HCT116 (cell line): ENCODE measurements around the gene C2orf80.
"Not testable (repeated sequence)": the region's sequence is repeated elsewhere in the genome, so short reads cannot be mapped to it uniquely, and the experiment has no call there.

Experiments
- CEBPB ChIP-seq: IDR thresholded peaks from 2 replicates; pipeline ENCODE4 v1.6.1; 2012; ENCODE audit warnings: low read depth
- CTCF ChIP-seq, 3 experiments: fragments of 200-600 bp in 1 of 3; sonication (generic) in 1 of 3; IDR thresholded peaks in 2 of 3; conservative IDR thresholded peaks in 1 of 3; 2 replicates each; pipeline ENCODE4 v1.5.1; 2012 to 2017; ENCODE audit warnings: low read depth in 2 of 3, low read length in 2 of 3, antibody characterized with exemption in 1 of 3, borderline replicate concordance in 1 of 3, control low read depth in 1 of 3, mild to moderate bottlenecking in 1 of 3, mixed read lengths in 1 of 3, mixed run types in 1 of 3, moderate library complexity in 1 of 3; ENCODE audit not compliant: insufficient read depth in 1 of 3
- EZH2 ChIP-seq: fragments of 200-600 bp; sonication (generic); IDR thresholded peaks from 2 replicates; pipeline ENCODE4 v1.6.1; 2017; ENCODE audit warnings: antibody characterized with exemption, mixed run types
- EZH2phosphoT487 ChIP-seq: fragments of 200-600 bp; IDR thresholded peaks from 2 replicates; pipeline ENCODE4 v1.6.1; 2018; ENCODE audit warnings: antibody characterized with exemption, borderline replicate concordance
- MAX ChIP-seq: IDR thresholded peaks from 2 replicates; pipeline ENCODE4 v1.6.1; 2012
- POLR2A ChIP-seq: IDR thresholded peaks from 2 replicates; pipeline ENCODE4 v1.7.0; 2011; ENCODE audit warnings: borderline replicate concordance; ENCODE audit not compliant: insufficient read depth, insufficient read length; ENCODE audit errors: extremely low read depth
- POLR2AphosphoS5 ChIP-seq: IDR thresholded peaks from 2 replicates; pipeline ENCODE4 v1.6.1; 2011; ENCODE audit warnings: mild to moderate bottlenecking, low read depth, low read length, moderate library complexity
- RAD21 ChIP-seq: IDR thresholded peaks from 2 replicates; pipeline ENCODE4 v1.6.1; 2012; ENCODE audit warnings: low read depth, mild to moderate bottlenecking
- SRF ChIP-seq: IDR thresholded peaks from 2 replicates; pipeline ENCODE4 v1.6.1; 2012; ENCODE audit warnings: low read depth
- YY1 ChIP-seq: IDR thresholded peaks from 2 replicates; pipeline ENCODE4 v1.6.1; 2011; ENCODE audit warnings: low read length, low read depth, moderate library complexity, mild to moderate bottlenecking; ENCODE audit not compliant: insufficient replicate concordance; ENCODE audit errors: extremely low read depth
- TF ChIP-seq, protein P1 (sequence below): IDR thresholded peaks from 2 replicates; pipeline ENCODE4 v1.6.1; 2012
- TF ChIP-seq, protein P2 (sequence below): IDR thresholded peaks from 2 replicates; pipeline ENCODE4 v1.6.1; 2012; ENCODE audit warnings: low read depth

DNA sequence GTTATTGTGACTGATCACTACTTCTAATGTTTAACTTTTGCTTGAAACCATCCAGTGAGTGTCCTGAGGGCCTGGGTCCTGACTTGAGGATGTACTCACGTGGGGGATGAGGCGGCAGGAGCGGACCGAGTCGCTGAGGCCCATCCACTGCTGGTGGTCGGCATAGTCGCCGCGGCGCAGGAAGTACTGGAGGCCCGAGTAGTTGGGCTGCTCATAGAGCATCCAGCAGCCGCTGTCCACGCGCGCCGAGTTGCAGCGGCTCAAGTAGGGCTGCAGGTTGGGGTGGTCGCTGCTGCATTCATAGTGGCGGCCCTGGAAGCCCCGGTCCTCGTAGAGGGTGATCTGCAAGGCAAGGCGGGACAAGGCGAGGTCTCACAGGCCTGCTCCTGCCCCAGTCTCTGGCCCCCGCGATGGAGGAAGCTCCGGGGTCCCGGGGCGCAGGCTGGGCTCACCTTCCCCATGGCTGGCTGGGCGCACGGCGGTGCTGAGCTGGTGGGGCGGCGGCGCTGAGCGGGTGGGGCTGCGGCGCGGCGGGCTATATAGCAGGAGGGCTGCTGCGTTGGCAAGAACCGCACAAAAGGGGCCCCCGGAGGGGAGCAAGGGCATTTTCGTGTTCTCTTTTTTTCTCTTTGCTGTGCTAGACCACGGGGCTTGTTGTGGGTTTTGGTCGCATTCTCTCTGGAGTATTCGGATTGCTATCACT, 65.7 kb downstream of the C2orf80 start, which contains the start of gene CRYGD:
- not testable (repeated sequence) for TF ChIP-seq CEBPB; CTCF (IDR thresholded peaks at IDR 0.05 in 2 of 3, conservative IDR thresholded peaks at IDR 0.05 in 1 of 3; ENCODE audit: borderline replicate concordance in 1 of 3, insufficient read depth in 1 of 3, low read depth in 2 of 3, low read length in 2 of 3); YY1; POLR2AphosphoS5; EZH2; EZH2phosphoT487; MAX; SRF; POLR2A; RAD21
- TF ChIP-seq, protein P1, sequence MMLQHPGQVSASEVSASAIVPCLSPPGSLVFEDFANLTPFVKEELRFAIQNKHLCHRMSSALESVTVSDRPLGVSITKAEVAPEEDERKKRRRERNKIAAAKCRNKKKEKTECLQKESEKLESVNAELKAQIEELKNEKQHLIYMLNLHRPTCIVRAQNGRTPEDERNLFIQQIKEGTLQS, result not testable (repeated sequence)
- TF ChIP-seq, protein P2, sequence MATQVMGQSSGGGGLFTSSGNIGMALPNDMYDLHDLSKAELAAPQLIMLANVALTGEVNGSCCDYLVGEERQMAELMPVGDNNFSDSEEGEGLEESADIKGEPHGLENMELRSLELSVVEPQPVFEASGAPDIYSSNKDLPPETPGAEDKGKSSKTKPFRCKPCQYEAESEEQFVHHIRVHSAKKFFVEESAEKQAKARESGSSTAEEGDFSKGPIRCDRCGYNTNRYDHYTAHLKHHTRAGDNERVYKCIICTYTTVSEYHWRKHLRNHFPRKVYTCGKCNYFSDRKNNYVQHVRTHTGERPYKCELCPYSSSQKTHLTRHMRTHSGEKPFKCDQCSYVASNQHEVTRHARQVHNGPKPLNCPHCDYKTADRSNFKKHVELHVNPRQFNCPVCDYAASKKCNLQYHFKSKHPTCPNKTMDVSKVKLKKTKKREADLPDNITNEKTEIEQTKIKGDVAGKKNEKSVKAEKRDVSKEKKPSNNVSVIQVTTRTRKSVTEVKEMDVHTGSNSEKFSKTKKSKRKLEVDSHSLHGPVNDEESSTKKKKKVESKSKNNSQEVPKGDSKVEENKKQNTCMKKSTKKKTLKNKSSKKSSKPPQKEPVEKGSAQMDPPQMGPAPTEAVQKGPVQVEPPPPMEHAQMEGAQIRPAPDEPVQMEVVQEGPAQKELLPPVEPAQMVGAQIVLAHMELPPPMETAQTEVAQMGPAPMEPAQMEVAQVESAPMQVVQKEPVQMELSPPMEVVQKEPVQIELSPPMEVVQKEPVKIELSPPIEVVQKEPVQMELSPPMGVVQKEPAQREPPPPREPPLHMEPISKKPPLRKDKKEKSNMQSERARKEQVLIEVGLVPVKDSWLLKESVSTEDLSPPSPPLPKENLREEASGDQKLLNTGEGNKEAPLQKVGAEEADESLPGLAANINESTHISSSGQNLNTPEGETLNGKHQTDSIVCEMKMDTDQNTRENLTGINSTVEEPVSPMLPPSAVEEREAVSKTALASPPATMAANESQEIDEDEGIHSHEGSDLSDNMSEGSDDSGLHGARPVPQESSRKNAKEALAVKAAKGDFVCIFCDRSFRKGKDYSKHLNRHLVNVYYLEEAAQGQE, result not testable (repeated sequence)
